ENCODE measurements around the gene NRXN2. TPM values are rescaled to one million over a fixed set of nuclear protein-coding genes. Genes with fewer than 3 reads are reported as not detected.

The NRXN2 gene
- total RNA-seq, 1 experiment from 2014 or later, result not detected

- no TSS peak for BruUV-seq (replicated peaks)
- CTCF ChIA-PET, result interaction anchor here (1.3 kb wide), 1 partner anchor 243 kb away, joined by 4 read pairs; no protein-coding TSS in a partner anchor
- no peaks in the 10 kb centered on the region for H3K36me3 Mint-ChIP-seq (ENCODE audit: insufficient read depth, unreplicated experiment)
- H3K27me3 Mint-ChIP-seq (ENCODE audit: unreplicated experiment), result peaks cover 100% of the 10 kb centered on the region
- no peak for DNase-seq
- TF ChIP-seq CTCF (IDR thresholded peaks at IDR 0.05; ENCODE audit: unreplicated experiment), result no peak
- H3K4me3 Mint-ChIP-seq (ENCODE audit: low read depth, unreplicated experiment), result no peak overlapping the region
- no peaks in the 10 kb centered on the region for H3K4me1 Mint-ChIP-seq (ENCODE audit: low read depth, unreplicated experiment)
- H3K27ac Mint-ChIP-seq (ENCODE audit: unreplicated experiment), result no peak overlapping the region
- H3K9me3 Mint-ChIP-seq (ENCODE audit: low read depth, unreplicated experiment), result no peaks in the 10 kb centered on the region
- intact Hi-C loops (cut with micrococcal nuclease; ENCODE audit: unreplicated experiment), result no loop called here
Measured at GRCh38 chr11:64692764-64693331, 30.1 kb downstream of the NRXN2 start.

GRCh38 chr11:64691543-64691942 is 31.5 kb downstream of the NRXN2 start:
- Mint-ChIP-seq H3K27me3 (ENCODE audit: unreplicated experiment) (peaks cover 100% of the 10 kb centered on the region), H3K4me1 (ENCODE audit: low read depth, unreplicated experiment) (no peaks in the 10 kb centered on the region), H3K36me3 (ENCODE audit: insufficient read depth, unreplicated experiment) (no peaks in the 10 kb centered on the region), H3K27ac (ENCODE audit: unreplicated experiment) (no peak overlapping the region), H3K9me3 (ENCODE audit: low read depth, unreplicated experiment) (no peaks in the 10 kb centered on the region), H3K4me3 (ENCODE audit: low read depth, unreplicated experiment) (no peak overlapping the region)
- intact Hi-C loops (cut with micrococcal nuclease; ENCODE audit: unreplicated experiment), result no loop called here
- CTCF ChIA-PET, result interaction anchor here (0.5 to 0.8 kb wide), 2 partner anchors 99 to 114 kb away, joined by 3 read pairs; no protein-coding TSS in a partner anchor
- TF ChIP-seq CTCF (IDR thresholded peaks at IDR 0.05; ENCODE audit: unreplicated experiment), result no peak
- BruUV-seq (replicated peaks), result no TSS peak
- DNase-seq, result no peak

GRCh38 chr11:64690235-64690634 is 32.8 kb downstream of the NRXN2 start:
- CTCF ChIA-PET, result no interaction called here
- Mint-ChIP-seq H3K4me3 (ENCODE audit: low read depth, unreplicated experiment) (no peak overlapping the region), H3K4me1 (ENCODE audit: low read depth, unreplicated experiment) (no peaks in the 10 kb centered on the region), H3K27ac (ENCODE audit: unreplicated experiment) (no peak overlapping the region), H3K36me3 (ENCODE audit: insufficient read depth, unreplicated experiment) (no peaks in the 10 kb centered on the region), H3K27me3 (ENCODE audit: unreplicated experiment) (peaks cover 100% of the 10 kb centered on the region), H3K9me3 (ENCODE audit: low read depth, unreplicated experiment) (no peaks in the 10 kb centered on the region)
- no peak for DNase-seq
- no peak for TF ChIP-seq CTCF (IDR thresholded peaks at IDR 0.05; ENCODE audit: unreplicated experiment)
- intact Hi-C loops (cut with micrococcal nuclease; ENCODE audit: unreplicated experiment), result no loop called here
- no TSS peak for BruUV-seq (replicated peaks)

- Mint-ChIP-seq H3K4me1 (ENCODE audit: low read depth, unreplicated experiment) (no peaks in the 10 kb centered on the region), H3K9me3 (ENCODE audit: low read depth, unreplicated experiment) (no peaks in the 10 kb centered on the region), H3K27me3 (ENCODE audit: unreplicated experiment) (peaks cover 100% of the 10 kb centered on the region), H3K4me3 (ENCODE audit: low read depth, unreplicated experiment) (peak overlapping the region; percentile 36), H3K36me3 (ENCODE audit: insufficient read depth, unreplicated experiment) (no peaks in the 10 kb centered on the region), H3K27ac (ENCODE audit: unreplicated experiment) (no peak overlapping the region)
- intact Hi-C loops (cut with micrococcal nuclease; ENCODE audit: unreplicated experiment), result no loop called here
- no TSS peak for BruUV-seq (replicated peaks)
- DNase-seq, result peak; percentile 91
- peak; percentile 88 for TF ChIP-seq CTCF (IDR thresholded peaks at IDR 0.05; ENCODE audit: unreplicated experiment)
- CTCF ChIA-PET, result interaction anchor here (0.6 to 1.8 kb wide), 13 partner anchors 9 to 371 kb away, joined by 3 to 11 read pairs (median 3); partner anchors contain the start of gene TRMT112
Measured at GRCh38 chr11:64688534-64688982, 34.4 kb downstream of the NRXN2 start.

Data from Calu3 (cell line).